HepG2 (cell line): ENCODE data around the gene EPM2A.

Experiments used
- EP300 ChIP-seq, 3 experiments: sonication (generic) in 1 of 3; formaldehyde crosslinking in 1 of 3; IDR thresholded peaks; 2 replicates each; pipeline versions ENCODE4 v1.5.1 to v1.6.1; 2011 to 2020; ENCODE audit warnings: low read depth in 2 of 3, low read length in 2 of 3, borderline replicate concordance in 1 of 3, improper control_type of control experiment in 1 of 3, mild to moderate bottlenecking in 1 of 3, missing genetic modification reagents in 1 of 3, moderate library complexity in 1 of 3
- MAFF ChIP-seq: IDR thresholded peaks from 2 replicates; pipeline ENCODE4 v1.6.1; 2011; ENCODE audit warnings: low read depth, low read length, improper control_type of control experiment
- MAZ ChIP-seq, 2 experiments: sonication (generic) in 1 of 2; formaldehyde crosslinking in 1 of 2; IDR thresholded peaks; 2 replicates each; pipeline versions ENCODE4 v1.5.0 to v1.6.1; 2012 to 2020; ENCODE audit warnings: low read depth in 2 of 2, mild to moderate bottlenecking in 2 of 2, borderline replicate concordance in 1 of 2, improper control_type of control experiment in 1 of 2, low read length in 1 of 2, missing genetic modification reagents in 1 of 2, moderate library complexity in 1 of 2
- MYC ChIP-seq: sonication (generic); formaldehyde crosslinking; IDR thresholded peaks from 2 replicates; pipeline ENCODE4 v1.9.0; 2021; ENCODE audit warnings: missing genetic modification reagents, borderline replicate concordance
- NR2C2 ChIP-seq: sonication (generic); formaldehyde crosslinking; IDR thresholded peaks from 2 replicates; pipeline ENCODE4 v1.4.0; 2020; ENCODE audit warnings: missing genetic modification reagents, mild to moderate bottlenecking, moderate library complexity, borderline replicate concordance
- NR2F1 ChIP-seq, 2 experiments: fragments of 450-650 bp in 1 of 2; formaldehyde crosslinking in 1 of 2; IDR thresholded peaks; 2 replicates each; pipeline versions ENCODE4 v1.5.0 to v1.6.1; 2016 to 2020; ENCODE audit warnings: mild to moderate bottlenecking in 1 of 2, missing compliant biosample characterization in 1 of 2, missing genetic modification reagents in 1 of 2, moderate library complexity in 1 of 2
- RNF2 ChIP-seq: fragments of 450-650 bp; conservative IDR thresholded peaks from 2 replicates; pipeline ENCODE4 v1.6.1; 2016; ENCODE audit warnings: low read depth
- USF2 ChIP-seq, 2 experiments: sonication (generic) in 1 of 2; formaldehyde crosslinking in 1 of 2; IDR thresholded peaks; 2 replicates each; pipeline versions ENCODE4 v1.5.1 to v1.6.1; 2011 to 2020; ENCODE audit warnings: borderline replicate concordance in 1 of 2, low read depth in 1 of 2, low read length in 1 of 2, mild to moderate bottlenecking in 1 of 2, missing genetic modification reagents in 1 of 2, moderate library complexity in 1 of 2
- ZNF770 ChIP-seq: sonication (generic); formaldehyde crosslinking; IDR thresholded peaks from 2 replicates; pipeline ENCODE4 v1.5.0; 2020; ENCODE audit warnings: mild to moderate bottlenecking, missing genetic modification reagents
- TF ChIP-seq, protein P1 (sequence below): sonication (generic); formaldehyde crosslinking; IDR thresholded peaks from 2 replicates; pipeline ENCODE4 v1.5.0; 2020; ENCODE audit warnings: mild to moderate bottlenecking, missing genetic modification reagents, moderate library complexity
- TF ChIP-seq, protein P2 (sequence below): IDR thresholded peaks from 2 replicates; pipeline ENCODE4 v1.6.1; 2016; ENCODE audit warnings: control low read depth

DNA sequence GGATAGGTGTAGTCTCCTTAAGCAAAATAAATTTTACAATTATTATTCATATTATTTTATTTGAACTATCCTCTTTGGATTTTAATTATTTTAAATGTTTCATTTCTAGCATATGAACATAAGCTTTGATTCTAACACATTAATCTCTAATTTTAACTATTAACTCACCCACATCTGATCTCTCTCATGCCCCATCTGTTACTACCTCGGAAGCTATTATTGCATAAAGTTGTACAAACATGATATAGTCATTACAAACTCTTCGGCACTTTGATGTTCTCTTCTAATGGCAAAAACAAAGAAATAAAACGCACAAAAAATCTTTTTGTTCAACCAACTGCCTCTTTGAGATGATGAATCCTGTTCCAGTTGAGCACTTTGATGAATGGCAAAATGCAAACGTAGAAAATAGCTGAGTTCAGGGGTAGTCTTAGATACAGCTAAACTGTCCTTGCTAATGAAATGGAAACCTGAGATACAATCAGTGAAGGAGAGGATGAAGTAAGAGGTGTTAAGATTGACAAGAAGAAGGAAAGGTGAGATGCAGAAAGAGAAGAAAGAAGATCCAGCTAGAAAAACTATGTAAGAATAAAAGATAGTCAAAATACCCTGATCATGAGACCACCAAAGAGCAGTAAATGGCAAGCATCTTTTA, 41.1 kb downstream of the EPM2A start:
- TF ChIP-seq USF2 (IDR thresholded peaks at IDR 0.05; ENCODE audit: low read depth, low read length) (no peak), USF2 (CRISPR knock-in tag; IDR thresholded peaks at IDR 0.05; ENCODE audit: borderline replicate concordance) (no peak), MAZ (IDR thresholded peaks at IDR 0.05; ENCODE audit: borderline replicate concordance, low read depth, low read length) (no peak), MAZ (CRISPR knock-in tag; IDR thresholded peaks at IDR 0.05; ENCODE audit: low read depth) (no peak), EP300 (IDR thresholded peaks at IDR 0.05; ENCODE audit: low read depth in 2 of 2, low read length in 2 of 2) (no peak), EP300 (CRISPR knock-in tag; IDR thresholded peaks at IDR 0.05; ENCODE audit: borderline replicate concordance) (no peak), ZNF770 (CRISPR knock-in tag) (no peak), MAFF (no peak), NR2F1 (CRISPR knock-in tag; IDR thresholded peaks at IDR 0.05) (no peak), MYC (no peak), NR2C2 (CRISPR knock-in tag) (no peak), RNF2 (no peak)
- TF ChIP-seq, protein P1, sequence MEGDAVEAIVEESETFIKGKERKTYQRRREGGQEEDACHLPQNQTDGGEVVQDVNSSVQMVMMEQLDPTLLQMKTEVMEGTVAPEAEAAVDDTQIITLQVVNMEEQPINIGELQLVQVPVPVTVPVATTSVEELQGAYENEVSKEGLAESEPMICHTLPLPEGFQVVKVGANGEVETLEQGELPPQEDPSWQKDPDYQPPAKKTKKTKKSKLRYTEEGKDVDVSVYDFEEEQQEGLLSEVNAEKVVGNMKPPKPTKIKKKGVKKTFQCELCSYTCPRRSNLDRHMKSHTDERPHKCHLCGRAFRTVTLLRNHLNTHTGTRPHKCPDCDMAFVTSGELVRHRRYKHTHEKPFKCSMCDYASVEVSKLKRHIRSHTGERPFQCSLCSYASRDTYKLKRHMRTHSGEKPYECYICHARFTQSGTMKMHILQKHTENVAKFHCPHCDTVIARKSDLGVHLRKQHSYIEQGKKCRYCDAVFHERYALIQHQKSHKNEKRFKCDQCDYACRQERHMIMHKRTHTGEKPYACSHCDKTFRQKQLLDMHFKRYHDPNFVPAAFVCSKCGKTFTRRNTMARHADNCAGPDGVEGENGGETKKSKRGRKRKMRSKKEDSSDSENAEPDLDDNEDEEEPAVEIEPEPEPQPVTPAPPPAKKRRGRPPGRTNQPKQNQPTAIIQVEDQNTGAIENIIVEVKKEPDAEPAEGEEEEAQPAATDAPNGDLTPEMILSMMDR (CRISPR knock-in tag), result no peak
- TF ChIP-seq, protein P2, sequence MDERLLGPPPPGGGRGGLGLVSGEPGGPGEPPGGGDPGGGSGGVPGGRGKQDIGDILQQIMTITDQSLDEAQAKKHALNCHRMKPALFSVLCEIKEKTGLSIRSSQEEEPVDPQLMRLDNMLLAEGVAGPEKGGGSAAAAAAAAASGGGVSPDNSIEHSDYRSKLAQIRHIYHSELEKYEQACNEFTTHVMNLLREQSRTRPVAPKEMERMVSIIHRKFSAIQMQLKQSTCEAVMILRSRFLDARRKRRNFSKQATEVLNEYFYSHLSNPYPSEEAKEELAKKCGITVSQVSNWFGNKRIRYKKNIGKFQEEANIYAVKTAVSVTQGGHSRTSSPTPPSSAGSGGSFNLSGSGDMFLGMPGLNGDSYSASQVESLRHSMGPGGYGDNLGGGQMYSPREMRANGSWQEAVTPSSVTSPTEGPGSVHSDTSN, result no peak
